ENCODE measurements around the gene MPND.

MPND gene

GRCh38 chr19:4367781-4368127 lies 24.4 kb downstream of the MPND start:
- DNase-seq, result no peak

DNA sequence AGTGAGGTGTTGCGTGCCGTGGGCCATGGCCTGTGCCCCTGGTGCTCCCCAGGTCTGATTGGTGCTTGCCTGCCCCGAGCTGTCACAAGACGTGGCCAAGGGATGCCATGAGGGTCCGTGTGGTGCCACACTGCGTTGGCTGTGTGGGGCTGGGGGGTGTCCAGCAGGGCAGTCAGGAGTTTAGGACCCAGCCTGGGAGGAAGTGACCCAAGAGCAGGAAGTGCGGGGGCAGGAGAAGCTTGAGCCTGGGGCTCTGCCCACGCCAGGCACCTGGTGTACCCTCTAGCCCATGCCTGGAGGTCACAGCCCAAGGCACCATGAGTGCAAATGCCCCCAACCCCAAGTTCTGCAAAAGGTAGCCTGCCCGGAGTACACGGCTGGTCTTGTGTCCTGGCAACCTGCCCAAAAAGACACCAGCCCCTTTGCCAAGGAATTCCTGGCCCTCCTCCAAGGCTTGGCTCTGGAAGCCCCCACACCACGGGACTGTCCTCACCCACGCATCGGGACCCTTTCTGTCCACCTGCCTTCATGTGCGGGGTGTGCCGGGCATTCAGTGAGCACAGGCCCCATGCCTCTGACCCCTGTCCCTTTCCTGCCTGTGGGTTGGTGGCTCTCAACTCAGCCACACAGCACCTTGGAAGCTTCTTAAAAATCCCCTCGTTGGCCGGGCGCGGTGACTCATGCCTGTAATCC lies 24.9 kb downstream of the MPND start:
- DNase-seq, result no peak

DNA sequence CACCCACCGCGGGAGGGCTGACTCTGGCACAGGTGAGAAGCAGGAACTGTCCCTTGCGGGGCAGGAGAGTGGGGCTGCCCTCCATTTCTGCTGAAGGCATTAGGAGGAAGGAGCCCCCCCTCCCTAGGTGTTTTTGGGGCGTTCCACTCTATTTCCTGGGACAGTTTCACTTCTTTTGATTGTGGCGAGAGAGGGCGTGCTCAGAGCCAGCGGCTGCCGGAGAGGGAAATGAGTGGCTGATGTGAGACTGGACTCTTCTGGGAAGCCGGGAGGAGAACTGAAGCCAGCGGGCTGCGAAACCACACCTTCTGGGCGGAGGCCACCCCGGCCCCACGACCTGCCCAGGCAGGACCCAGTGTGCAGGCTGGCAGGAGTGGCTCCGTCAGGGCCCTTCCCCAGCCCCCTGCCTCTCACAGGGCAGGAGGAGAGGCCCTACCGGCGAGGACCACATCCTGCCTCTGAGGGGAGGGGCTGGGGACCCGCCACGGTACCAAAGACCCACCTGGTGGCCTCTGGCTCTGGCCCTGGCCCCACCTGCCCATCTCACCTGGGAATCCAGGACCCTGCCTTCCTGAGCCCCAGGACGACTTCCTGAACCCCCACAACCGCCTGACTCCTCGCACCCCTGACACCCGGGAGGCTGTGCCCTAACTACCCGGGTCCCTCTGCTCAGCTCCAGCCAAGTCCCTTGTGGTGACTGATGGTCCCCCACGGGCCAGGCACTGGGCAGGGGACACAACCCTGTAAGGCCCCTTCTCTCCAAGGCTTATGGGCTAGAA lies 25.9 kb downstream of the MPND start:
- no peak for DNase-seq

- no peak for DNase-seq
Measured at GRCh38 chr19:4369888-4370260, 26.5 kb downstream of the MPND start.

GRCh38 chr19:4370418-4371041 lies 27.2 kb downstream of the MPND start:
- no peak for DNase-seq

- no peak for DNase-seq
Measured at GRCh38 chr19:4371247-4372164, 28.1 kb downstream of the MPND start.

GRCh38 chr19:4372165-4373012 lies 29.0 kb downstream of the MPND start:
- DNase-seq, result no peak

- DNase-seq, result no peak
Measured at GRCh38 chr19:4373013-4373367, 29.6 kb downstream of the MPND start.

GRCh38 chr19:4373601-4374497 lies 30.5 kb downstream of the MPND start:
- DNase-seq, result no peak

DNA sequence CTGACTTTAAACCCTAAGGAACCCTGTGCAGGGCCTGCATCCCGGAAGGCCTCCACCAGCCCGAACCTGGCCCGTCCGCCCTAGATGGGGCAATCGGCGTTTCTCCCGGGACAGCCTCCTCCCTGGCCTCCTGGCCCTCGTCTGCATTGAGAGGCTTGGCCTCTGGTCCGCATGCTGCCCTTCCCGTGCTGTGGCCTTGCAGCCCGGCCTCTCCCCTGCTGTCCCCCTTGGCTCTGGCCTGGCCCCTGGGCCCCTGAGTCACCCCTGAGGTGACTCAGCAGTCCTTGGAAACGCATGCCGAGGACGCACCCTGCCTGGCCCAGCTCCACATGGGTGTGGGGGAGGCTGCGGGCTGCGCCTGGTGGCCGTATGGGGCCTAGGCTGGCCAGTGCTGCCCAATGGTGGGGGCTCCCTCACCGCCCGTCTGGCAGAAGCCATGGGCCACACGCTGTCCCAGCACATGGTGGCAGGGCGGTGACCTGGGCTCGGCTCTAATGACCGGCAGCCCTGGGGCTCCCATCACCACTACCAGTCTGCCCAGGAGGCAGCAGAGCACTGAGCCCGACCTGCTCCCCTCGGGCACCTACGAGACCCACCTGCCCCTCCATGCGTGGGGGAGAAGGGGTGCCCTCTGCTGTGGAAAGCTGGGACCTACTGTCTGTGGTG lies 31.3 kb downstream of the MPND start:
- no peak for DNase-seq

GRCh38 chr19:4375164-4376027 lies 32.0 kb downstream of the MPND start:
- peak; percentile 35 for DNase-seq

GRCh38 chr19:4376028-4376670 lies 32.8 kb downstream of the MPND start:
- no peak for DNase-seq

GRCh38 chr19:4376671-4376990 lies 33.3 kb downstream of the MPND start:
- no peak for DNase-seq

GRCh38 chr19:4376991-4377781 lies 33.8 kb downstream of the MPND start:
- no peak for DNase-seq

- DNase-seq, result no peak
Measured at GRCh38 chr19:4378886-4379285, 35.5 kb downstream of the MPND start.

DNA sequence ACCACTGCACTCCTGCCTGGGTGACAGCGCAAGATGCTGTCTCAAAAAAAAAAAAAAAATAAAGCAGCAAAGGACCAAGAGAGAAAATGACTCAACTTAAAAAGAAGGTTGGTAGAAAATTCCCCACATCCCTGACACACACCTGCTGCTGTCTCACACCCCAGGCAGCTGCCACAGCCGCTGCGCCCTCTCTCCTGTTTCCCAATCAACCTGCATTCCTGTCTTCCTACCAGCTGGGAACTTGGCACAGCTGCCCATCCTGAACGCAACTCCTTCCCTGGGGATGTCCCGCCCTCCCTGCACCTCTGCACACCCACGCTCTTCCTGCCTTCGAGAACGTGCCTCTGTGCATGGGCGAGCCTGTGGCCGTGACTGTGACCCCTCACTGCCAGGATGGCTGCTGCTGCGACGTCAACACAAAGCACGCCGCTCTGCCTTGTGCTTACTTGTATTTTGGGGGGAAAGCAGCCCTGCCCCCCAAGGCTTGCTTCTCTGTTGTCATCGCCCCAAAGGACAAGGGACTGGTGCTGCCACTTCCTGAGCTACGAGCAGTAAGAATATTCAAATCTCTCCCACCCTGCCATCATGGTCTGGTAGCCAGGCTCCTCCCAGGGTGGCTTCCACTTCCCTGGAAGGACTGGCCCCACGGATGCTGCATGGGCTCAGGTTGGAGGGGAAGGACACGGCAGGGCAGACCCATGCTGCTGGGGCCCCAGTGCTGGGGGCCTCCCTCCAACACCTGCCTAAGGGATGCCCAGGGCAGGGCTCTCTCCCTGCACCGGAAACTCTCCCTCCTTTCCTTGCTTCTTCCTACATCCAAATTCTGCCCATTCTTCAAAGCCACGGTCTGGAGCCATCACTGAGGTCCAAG lies 36.3 kb downstream of the MPND start:
- no peak for DNase-seq

DNA sequence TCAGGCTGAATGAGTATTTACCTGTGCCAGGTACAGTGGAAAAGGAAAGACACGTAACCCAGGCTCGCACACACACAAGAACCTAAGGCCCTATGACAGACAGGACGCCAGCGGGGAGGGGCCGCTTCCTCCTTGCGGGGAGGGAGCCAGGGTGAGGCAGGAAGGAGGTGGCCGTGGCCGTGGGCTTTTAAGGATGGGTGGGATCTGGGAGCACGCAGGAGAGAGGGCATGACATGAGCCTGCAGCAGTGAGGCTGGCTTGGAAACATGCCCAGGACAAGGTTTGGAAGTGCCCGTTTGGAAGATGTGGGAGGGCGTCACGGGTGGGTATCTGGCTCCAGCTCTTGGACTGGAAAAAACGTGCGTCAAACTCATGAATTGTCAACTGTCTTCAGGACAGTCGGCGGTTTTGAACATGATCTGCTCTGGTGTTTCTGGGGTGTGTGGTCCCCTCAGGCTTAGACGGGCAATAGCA lies 36.9 kb downstream of the MPND start:
- DNase-seq, result no peak

Data from NCI-H446 treated with DMSO at 0.1 percent for 48 hours (cell line).